G401.6 (cell line): ENCODE results near the gene ARFRP1.
"Not testable (repeated sequence)": the region's sequence is repeated elsewhere in the genome, so short reads cannot be mapped to it uniquely, and the experiment has no call there.

Experiments
- FAIRE-seq: peaks from 2 replicates; lab custom pipeline; 2012; peaks lifted over from hg19 to GRCh38; lab: Jason Lieb, UNC

ARFRP1 gene

DNA sequence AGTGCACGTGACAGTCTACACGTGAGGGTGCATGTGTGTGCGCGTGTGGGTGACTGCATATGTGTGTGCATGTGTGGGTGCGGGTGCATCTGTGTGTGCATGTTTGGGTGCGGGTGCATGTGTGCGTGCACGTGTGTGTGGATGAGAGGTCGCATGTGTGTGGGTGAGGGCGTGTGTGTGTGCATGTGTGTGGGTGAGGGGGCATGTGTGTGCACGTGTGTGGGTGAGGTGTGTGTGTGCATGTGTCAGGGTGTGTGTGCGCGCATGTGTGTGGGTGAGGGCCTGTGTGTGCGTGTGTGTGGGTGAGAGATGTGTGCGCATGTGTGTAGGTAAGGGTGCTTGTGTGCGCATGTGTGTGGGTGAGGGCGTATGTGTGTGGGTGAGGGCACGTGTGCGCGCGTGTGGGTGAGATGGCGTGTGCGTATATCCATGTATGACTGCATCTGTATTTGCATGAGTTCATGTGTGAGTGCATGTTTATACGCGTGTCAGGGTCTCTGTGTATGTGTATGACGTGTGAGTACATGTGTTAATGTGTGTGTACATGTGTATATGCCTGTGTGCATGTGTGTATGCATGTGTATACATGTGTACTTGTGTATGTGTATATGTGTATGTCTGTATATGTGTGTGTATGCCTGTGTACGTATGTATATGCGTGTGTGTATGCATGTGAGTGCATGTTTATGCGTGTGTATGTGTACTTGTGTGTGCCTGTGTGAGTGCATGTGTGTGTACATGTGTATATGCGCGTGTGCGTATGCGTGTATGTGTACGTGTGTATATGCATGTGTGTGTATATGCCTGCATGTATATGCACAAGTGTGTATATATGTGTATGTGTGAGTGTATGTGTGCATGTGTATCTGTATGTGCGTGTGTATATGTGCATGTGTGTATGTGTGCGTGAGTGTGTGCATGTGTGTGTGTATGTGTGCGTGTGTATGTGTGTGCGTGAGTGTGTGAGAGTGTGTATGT is 24.6 kb upstream of the ARFRP1 start:
- no peak for FAIRE-seq

DNA sequence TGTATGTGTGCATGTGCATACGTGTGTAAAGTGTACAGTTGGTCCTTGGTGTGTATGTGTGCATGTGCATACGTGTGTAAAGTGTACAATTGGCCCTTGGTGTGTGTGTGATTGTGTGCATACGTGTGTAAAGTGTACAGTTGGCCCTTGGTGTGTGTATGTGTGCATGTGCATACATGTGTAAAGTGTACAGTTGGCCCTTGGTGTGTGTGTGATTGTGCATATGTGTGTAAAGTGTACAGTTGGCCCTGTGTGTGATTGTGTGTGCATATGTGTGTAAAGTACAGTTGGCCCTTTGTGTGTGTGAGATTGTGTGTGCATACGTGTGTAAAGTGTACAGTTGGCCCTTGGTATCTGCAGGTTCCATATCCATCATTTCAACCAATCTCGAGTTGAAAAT is 23.6 kb upstream of the ARFRP1 start:
- FAIRE-seq: no peak

DNA sequence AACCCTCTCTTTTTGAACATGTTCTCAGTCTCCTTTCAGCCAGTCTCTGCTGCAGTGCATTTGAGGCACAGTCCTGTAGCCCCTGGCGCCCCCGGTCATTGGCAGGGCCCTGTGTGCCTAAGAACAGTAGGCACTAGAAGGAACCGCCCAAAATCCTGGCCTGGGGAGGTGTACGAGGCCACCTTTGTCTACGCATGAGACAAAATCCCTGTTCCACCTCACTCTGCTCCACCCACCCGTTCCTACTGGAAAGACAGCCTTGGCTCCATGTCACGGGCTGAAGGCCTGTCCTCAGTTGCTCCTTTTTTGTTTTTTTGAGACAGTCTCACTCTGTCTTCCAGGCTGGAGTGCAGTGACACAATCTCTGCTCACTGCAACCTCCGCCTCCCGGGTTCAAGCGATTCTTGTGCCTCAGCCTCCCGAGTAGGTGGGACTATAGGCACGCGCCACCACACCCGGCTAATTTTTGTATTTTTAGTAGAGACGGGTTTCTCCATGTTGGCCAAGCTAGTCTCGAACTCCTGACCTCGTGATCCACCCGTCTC is 22.5 kb upstream of the ARFRP1 start:
- not testable (repeated sequence) for FAIRE-seq

DNA sequence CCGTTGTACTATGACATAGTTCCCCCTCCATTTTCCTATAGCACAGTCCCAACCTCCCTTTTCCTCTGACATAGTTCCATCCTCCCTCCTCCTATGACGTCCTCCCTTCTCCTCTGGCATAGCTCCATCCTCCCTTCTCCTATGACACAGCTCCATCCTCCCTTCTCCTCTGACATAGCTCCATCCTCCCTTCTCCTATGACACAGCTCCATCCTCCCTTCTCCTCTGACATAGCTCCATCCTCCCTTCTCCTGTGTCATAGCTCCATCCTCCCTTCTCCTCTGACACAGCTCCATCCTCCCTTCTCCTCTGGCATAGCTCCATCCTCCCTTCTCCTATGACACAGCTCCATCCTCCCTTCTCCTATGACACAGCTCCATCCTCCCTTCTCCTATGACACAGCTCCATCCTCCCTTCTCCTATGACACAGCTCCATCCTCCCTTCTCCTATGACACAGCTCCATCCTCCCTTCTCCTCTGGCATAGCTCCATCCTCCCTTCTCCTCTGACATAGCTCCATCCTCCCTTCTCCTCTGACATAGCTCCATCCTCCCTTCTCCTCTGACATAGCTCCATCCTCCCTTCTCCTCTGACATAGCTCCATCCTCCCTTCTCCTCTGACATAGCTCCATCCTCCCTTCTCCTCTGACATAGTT is 15.3 kb upstream of the ARFRP1 start:
- FAIRE-seq: not testable (repeated sequence)

DNA sequence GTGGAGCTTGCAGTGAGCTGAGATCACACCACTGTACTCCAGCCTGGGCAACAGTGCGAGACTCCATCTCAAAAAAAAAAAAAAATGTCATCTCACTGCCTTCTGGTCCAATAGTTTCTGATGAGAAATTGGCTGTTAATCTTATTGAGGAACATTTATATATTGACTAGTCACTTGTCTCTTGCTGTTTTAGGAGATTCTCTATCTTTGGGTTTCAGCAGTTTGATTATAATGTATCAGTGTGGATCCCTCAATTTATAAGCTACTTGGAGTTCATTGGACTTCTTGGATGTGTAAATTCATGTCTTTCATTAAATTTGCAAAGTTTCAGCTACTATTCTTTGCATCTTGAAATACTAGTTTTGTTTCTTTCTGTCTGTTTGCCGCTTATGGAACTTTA is 11.2 kb upstream of the ARFRP1 start:
- FAIRE-seq: no peak

DNA sequence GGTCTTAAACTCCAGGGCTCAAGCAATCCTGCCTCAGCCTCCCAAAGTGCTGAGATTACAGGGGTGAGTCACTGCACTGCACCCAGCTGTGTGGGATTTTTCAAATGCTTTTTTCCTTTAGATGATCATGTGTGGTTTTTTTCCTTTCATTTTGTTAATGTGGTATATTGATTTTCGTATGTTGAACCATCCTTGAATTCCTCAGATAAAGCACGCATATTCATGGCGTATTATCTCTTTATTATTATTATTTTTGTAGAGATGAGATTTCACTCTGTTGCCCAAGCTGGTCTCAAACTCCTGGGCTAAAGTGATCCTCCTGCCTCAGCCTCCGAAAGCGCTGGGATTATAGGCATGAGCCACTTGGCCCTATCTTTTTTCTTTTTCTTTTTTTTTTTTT is 7.1 kb upstream of the ARFRP1 start:
- FAIRE-seq: no peak

DNA sequence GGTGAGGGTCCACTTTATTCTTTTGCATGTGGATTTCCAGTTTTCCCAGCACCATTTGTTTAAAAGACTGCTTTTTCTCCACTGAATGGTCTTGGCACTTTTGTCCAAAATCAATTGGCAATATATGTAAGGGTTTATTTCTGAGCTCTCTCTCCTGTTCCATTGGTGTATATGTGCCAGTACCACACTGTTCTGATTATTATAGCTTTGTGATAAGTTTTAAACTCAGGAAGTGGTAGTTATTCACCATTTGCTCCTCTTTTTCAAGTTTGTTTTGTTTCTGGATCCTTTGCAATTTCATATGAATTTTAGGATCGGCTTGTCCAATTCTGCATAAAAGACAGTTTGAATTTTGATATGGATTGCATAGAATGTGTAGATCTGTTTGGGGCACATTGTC is 4.4 kb upstream of the ARFRP1 start:
- no peak for FAIRE-seq

DNA sequence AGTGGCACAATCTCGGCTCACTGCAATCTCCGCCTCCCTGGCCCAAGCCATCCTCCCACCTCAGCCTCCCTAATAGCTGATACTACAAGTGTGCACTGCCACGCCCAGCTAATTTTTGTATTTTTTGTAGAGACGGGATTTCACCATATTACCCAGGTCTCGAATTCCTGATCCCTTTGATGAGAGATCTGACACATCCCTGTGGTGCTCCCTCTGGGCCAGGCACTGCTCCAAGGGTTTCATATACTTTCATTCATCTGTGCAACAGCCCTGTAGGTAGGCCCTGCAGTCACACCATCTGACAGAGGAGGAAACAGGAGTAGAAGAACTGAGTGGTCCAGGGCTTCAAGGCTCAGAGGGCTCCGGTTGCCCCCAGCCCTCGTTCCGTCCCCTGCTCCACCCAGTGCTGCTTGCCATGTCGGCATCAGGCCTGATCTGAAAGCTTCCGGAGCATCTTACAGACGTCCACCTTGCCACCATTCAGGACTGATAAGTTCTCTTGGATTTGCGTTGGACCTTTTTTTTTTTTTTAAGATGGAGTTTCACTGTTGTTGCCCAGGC is 3.4 kb upstream of the ARFRP1 start:
- no peak for FAIRE-seq

DNA sequence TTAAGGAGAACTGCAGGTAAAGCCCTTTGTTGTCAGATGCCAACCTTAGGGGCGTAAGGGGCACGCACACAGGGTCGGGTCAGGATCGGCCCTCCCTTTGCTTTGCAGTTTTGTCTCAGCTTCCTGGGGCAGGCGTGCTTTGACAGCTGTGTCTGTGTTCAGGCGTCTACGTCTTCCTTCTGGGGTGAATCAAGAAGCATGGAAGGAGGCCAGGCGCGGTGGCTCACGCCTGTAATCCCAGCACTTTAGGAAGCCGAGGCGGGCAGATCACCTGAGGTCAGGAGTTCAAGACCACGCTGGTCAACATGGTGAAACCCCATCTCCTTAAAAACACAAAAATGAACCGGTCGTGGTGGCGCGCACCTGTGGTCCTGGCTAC is 1.4 kb upstream of the ARFRP1 start:
- FAIRE-seq: no peak

DNA sequence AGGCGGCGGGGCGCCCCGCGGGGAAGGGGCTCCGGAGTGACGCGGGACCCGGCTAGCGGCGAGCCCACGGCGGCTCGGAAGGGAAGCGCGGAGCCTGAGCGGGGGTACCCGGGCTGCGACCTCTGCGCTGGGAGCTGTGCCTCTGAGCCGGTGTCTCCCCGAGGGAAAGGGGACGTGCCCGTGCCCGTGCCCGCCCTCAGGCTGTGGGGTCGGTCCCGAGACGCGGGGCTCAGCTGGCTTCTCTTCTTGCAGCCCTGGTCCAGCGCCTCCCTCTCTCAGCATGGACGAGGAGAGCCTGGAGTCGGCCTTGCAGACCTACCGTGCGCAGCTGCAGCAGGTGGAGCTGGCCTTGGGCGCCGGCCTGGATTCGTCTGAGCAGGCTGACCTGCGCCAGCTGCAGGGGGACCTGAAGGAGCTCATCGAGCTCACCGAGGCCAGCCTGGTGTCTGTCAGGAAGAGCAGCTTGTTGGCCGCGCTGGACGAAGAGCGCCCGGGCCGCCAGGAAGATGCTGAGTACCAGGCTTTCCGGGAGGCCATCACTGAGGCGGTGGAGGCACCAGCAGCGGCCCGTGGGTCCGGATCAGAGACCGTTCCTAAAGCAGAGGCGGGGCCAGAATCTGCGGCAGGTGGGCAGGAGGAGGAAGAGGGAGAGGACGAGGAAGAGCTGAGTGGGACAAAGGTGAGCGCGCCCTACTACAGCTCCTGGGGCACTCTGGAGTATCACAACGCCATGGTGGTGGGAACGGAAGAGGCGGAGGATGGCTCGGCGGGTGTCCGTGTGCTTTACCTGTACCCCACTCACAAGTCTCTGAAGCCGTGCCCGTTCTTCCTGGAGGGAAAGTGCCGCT is 749 bp upstream of the ARFRP1 start:
- FAIRE-seq: no peak

DNA sequence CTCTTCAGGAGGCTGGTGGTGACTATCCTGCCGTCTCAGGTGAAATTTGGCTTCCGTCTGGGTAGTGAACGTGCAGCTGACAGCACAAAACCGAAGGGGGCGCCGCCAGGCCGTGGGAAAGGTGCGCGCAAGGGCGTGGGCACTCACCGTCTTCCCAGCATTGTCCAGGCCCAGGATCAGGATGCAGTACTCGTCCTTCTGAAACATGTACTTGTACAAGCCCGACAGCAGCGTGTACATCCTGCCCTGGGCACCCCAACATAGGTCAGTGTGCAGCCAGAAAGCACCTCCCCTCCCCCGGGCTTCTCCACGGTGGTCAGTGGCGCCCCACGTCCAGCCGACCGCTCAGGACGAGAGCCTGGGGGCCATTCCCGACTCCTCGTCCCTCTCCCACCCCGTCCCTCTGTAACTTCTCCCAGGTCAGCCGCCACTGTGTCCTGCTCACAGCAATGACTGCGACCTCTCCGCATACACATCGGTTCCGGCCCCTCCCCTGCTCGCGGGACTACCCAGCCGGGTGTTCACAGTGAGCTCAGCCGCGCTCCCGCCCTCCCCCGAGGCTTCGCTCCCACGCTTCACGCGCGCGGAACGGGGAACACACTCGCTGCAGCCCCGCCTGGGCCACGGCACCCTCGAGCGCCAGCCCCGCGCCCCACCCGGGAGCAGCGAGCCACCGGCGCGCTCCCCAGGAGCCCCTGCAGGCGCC is 771 bp downstream of the ARFRP1 start:
- FAIRE-seq: no peak

DNA sequence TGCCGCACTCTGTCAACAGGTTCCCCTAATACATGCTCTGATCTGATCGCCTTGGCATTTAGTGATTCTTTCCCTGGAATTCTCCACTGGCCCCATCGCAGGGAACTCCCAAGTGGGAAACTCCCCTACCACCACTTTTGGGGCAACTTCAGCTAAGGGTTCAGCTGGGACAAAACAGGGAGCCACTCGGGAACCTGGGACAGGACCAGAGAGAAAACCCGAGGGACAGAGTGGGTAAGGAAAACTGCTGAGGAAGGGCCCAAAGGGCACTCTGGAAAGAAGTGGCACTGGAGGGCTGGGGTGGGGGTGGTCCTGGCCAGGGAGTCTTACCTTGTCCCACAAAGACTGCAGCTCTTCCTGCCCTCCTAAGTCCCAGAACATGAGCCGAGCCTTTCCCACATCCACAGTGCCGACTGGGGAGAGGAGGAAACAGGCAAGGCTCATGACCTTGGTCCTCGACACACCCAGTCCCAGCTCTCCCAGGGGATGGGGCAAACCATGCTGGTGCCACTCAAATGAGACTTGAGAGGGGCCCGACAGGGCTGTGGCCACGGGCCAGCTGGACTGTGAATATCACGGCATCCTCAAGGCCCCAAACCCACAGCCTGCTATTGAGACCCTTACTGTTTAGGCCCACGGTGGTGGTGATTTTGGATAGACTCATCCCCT is 1.6 kb downstream of the ARFRP1 start:
- FAIRE-seq: no peak

DNA sequence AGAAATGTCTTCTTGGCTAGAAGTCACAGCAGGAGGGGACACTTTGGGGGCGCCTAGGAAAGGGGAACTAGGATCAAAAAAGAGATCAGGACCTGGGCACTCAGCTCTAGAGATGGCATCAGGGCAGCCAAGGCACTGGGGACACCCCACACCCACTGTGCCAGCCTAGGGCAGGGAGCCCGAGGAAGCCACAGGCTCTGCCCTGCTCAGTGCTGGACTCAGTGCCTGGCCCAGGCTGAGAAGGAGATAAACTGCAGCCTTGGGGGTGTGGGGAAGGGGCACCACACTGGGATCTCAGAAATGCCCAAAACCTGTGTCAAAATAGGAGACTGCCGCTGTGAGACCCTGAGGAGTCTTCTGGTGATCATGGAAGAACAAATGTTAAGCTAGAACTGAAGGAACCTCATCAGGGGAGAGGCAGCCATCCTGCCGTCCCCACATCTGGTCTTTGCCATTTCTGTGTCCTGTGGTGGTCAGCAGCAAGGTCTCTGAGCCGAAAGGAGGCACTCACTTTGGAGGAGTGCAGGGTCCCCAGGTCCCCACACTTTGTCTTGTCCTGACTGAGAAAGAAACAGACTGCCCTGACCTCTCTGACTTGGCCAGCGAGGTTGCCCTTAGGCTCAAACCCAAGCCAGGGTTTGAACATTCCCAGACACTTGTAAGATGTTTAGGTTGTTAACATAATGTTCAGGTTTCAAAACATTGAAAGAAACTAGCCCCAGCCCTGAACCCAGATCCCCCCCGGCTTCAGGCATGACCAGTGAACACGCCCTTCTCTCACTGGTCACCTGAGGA is 2.3 kb downstream of the ARFRP1 start:
- FAIRE-seq: no peak

DNA sequence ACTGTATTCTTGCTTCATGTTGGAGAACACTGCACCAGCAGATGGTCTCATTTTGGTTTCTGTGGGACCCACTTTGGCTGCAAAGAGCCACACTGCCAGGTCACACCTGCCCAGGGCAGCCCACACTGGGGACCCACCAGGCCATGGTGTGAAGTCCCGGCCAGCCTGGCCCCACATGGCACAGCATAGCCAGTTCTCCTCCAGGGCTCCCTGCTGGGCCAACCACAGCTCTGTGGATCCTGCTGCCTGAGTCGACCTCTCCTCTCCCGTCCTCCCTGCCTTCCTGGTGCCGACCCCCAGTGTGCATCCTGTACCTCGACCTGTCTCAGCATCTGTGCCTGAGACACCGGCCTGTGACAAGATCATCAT is 3.0 kb downstream of the ARFRP1 start:
- no peak for FAIRE-seq

DNA sequence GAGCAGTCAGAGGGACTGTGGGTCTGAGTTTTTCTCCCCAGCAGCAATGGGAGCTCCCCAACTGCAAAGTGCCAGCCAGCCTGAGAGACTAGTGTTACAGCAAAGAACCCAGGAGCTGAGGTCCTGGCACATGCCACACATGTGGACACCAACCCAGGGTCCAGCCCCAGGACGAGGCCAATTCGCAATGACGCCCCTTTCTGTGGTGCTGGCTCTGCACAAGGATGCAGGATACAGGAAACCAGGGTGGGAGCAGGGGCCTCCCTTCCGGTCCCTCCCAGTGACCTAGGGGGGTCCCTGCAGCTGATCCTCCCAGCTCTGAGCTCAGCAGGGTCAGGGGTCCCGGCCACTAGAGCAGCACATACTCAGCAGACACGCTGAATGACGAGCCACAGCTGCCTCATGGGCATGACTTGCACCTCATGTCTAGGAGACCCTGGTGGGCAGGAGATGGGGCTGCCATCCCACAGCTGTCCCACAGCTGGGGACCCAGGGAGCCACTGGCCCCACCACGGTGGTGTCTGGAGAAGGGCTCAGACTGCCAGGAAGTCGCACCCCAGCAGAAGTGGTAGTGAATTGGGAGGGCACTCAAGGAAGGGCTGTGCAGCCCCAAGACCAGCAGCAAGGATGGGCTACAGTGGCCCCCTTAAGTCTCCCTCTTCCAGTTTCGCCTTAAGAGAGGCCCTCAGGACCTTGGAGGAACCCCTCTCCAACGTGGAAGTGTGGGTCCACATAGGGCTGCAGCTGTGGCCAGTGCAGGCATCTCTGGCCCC is 3.6 kb downstream of the ARFRP1 start:
- FAIRE-seq: no peak

DNA sequence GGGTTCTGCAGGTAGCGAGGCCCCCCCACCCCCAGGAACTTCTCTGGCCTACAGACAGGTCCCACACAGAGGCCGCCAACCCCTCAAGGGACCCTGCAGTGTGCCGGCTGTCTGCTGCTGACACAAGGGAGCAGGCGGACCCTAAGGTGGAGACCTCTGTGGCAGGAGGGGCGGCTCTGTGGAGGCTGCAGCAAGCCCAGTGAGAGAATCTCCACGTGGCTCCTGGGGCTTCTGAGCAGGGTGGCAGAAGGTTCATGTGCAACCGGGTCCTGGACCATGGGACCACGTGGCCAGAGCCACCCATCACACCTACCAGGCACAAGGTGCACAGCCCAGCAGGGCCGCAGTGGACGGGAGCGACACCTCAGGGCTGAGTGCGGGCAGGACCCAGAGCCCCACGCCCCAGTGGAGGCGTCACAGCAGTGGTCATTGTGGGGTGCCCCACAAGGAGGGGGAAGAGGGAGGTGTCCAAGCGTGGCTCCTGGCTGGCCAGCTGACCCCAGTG is 4.3 kb downstream of the ARFRP1 start:
- FAIRE-seq: no peak

DNA sequence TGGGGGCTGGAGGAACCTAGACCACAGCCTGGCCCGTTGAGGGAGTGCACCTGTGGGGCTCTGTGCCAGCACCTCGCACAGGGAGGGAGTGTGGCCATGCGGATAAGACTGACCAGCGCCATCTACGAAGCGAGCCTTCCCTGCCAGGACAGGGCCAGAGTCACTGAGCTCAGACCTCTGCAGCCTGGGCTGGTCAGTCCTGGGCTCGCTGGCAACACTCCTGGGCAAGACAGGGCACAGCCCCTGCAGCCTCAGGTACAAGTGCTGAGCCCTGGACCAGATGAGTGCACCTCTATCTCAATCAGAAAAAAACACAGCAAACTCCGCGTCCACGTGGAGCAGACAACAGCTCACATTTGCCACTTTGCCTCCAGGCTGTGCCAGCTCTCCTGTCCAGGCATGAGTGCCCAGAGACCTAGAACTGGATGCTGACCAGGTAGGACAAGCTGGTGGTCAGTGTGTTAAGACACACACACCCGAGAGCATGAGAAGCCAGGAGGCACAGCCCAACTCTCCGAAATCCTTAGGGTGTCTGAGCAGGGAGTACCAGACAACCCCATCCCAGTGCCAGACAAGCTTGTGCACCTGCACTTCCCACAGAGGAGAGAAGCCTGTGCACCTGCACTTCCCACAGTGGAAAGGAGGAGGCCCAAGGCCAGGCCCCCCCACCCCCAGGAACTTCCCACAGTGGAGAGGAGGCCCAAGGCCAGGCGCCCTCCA is 4.9 kb downstream of the ARFRP1 start:
- no peak for FAIRE-seq

DNA sequence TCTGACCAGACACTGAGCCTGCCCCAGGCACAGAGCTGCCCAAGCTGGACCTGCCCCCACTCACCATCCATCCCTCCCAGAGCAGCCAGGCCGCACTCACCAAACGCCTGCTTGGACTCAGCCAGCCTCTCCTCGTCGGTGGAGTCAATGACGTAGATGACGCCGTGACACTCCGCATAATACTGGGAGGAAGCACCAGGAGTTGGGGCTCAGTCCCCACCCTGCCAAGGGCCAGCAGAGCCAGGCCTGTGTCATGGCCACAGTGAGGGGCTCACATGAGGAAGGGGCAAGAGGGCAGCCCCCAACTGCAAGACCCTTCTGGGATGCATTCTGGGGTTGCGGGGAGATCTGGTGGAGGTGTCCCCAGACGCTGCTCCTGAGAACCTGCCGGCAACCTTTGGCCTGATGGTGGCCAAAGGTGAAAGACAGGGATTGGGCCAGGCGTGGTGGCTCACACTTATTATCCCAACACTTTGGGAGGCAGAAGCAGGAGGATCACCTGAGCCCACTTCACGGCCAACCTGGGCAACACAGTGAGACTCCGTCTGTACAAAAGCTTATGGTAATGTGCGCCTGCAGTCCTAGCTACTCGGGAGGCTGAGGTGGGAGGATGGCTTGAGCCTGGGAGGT is 5.6 kb downstream of the ARFRP1 start:
- no peak for FAIRE-seq
